H1 (cell line): Measurements from ENCODE around the gene GALNT2. TPM values are rescaled to one million over a fixed set of nuclear protein-coding genes. Genes with fewer than 3 reads are reported as not detected.

ENCODE experiments used
- CHD7 ChIP-seq: fragments of 300-600 bp; sonication (generic); IDR thresholded peaks from 2 replicates; pipeline ENCODE4 v1.7.1; 2012; ENCODE audit warnings: low read length, moderate library complexity, mild to moderate bottlenecking, inconsistent platforms; ENCODE audit not compliant: insufficient replicate concordance
- E2F6 ChIP-seq: IDR thresholded peaks from 2 replicates; pipeline ENCODE4 v1.6.1; 2012; ENCODE audit warnings: inconsistent platforms
- MAFK ChIP-seq: IDR thresholded peaks from 2 replicates; pipeline ENCODE4 v1.6.1; 2012; ENCODE audit warnings: low read depth, mild to moderate bottlenecking, improper control_type of control experiment, low read length
- SP4 ChIP-seq: IDR thresholded peaks from 2 replicates; pipeline ENCODE4 v1.6.1; 2012; ENCODE audit warnings: low read length, inconsistent platforms
- polyA plus RNA-seq, 7 experiments: library from polyadenylated mRNA; depleted of rRNA in 3 of 7; stranded (reverse) in 5 of 7; unstranded in 2 of 7; fragments of >200 nt in 5 of 7; fragments of 200-250 nt in 2 of 7; gene quantifications; 1 replicate in 5 of 7; 2 replicates in 1 of 7; 4 replicates in 1 of 7; pipeline versions ENCODE4 v1.2.1 to v1.2.3, GENCODE V29; 2011 to 2013; ENCODE audit warnings: missing spikeins in 2 of 7, mixed read lengths in 2 of 7
- total RNA-seq: library from RNA; stranded (reverse); fragmentation: NEBNext Ultra II Directional; extraction: Animal tissue kit (Norgen Biotek cat#: 25700); gene quantifications from 2 replicates; pipeline ENCODE4 v1.2.1, GENCODE V29; 2021

Gene GALNT2
- total and polyA plus RNA-seq, 2 of the 8 experiments (the other 6 are each of a cell fraction or from before 2014, with no cell fraction given) = 34.5 to 75.3 TPM

GRCh38 chr1:230328342-230329015 is 261.4 kb downstream of the GALNT2 start (continued):
- no peak for TF ChIP-seq CHD7
- TF ChIP-seq SP4 = no peak
- no peak for TF ChIP-seq MAFK
- no peak for TF ChIP-seq E2F6
